ENCODE results near the gene CLK2.
"Not testable (repeated sequence)": the region's sequence is repeated elsewhere in the genome, so short reads cannot be mapped to it uniquely, and the experiment has no call there.

Gene CLK2

DNA sequence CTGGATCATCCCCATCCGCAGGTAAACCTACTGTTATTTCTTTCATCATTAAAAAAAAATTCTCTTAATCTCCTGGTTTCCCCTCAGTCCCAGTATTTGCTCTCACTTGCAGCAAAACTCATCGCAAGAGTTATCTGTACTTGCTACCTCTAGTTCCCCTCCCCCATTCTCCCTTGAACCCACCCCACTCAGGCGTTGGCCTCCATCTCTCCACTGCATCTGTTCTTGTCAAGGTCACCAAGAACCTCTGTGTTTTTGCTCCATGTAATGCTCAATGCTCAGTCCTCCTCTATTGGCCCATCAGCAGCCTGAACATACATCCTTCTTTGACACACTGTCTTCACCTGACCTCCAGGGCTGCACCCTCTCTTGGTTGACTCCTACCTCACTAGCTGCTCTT lies 23.4 kb upstream of the CLK2 start:
- DNase-seq (ENCODE audit: low spot score) = no peak

DNA sequence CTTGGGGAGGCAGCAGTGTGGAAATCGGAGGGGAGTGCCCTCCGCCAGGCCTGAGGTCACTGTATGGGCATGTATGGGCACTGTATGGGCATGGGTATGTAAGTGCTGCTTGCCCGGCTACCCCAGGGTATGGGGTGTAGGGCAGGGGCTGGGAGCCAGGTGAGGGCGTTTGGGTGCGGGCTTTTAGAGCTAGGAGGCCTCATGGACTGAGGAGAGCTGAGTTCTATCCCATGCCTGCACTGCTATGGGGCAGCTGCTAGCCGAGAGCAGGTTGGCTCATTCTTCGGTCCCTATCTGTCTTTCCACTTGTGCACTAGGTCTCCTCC lies 22.6 kb upstream of the CLK2 start:
- DNase-seq (ENCODE audit: low spot score) = no peak

DNA sequence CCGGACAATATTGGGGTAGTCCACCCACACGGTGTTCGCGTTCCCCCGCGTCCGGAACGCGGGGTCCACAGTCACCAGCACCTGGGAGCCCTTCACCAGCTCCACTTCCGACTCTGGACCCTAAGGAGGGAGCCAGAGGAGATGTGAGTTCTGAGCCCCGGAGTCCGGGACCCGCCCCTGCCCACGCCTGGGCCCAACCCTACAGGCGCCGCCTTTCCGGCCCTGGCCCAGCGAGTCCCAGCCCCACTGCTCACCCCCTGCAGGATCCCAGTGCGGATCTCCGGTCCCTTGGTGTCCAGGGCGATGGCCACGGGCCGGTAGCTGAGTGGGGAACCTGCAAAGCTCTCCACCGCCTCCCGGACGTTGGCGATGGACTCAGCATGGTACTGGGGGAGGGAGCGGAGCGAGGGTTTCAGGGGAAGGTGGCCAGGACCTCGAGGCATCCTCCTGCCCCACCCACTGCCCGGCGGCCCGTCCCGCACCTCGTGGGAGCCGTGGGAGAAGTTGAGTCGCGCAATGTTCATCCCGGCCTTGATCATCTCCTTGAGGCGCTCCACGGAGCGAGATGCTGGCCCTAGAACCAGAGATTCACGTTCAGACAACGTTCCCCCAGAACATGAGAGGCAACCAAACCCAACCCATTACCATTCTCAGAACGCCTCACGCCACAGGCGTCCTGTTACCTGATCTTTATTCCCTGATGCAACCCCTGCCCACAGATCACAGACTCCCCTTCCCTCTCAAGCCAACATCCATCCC lies 22.1 kb upstream of the CLK2 start:
- no peak for DNase-seq (ENCODE audit: low spot score)

DNA sequence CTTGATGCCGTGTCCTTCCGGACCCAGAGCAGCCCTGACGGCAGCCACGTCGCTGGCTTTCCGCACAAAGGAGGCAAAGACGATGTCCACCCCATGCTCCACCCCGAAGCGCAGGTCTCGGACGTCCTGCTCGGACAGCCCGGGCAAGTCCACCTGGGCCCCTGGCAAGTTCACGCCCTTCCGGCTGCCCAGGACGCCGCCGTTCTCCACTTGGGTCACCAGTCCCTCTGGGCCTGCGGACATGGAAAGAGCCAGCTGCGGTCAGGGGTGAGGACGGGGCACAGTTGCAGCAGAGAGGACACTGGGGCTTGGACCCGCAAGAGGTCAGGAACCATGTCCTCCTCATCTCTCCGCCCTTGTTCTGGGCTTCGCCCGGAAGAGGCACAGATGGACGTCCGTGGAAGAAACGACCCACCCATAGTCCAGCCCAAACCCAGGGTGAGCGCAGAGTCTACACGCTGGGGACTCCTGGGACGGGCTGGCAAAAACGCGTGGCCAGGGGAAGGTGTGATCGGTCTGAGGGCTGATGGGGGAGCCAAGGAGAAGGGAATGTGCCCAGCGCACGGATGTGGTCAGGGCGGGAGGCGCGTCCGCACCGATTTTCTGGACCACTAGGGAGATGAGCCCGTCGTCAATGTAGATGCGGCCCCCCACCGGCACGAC lies 21.3 kb upstream of the CLK2 start:
- no peak for DNase-seq (ENCODE audit: low spot score)

DNA sequence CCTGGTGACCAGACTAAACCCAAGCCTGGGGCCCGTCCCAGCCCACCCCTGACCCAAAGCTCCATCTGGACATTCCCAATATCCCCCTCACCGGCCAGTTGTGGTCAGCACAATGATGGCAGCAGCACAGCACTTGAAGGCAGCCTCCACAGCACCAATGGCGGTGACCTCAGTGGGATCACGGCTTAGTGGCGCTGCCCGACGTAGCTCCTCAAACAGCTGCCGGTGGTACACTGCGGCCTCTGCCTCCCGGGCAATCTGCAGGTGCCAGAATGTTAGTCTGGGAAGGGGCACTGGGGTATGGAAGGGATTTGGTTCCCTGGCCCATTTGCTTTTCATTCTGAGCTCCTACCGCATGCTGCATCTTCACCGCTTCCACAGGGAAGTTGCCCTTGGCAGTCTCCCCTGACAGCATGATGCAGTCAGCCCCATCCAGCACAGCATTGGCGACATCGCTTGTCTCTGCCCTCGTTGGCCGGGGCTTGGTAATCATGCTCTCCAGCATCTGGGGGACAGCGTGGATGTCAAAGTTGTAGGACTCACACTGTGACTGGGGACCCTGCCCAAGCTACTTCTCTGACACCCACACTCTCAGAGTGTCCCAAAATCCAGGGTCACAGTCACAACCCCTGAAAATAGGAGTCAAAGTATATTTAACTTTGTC lies 19.9 kb upstream of the CLK2 start:
- DNase-seq (ENCODE audit: low spot score) = no peak

DNA sequence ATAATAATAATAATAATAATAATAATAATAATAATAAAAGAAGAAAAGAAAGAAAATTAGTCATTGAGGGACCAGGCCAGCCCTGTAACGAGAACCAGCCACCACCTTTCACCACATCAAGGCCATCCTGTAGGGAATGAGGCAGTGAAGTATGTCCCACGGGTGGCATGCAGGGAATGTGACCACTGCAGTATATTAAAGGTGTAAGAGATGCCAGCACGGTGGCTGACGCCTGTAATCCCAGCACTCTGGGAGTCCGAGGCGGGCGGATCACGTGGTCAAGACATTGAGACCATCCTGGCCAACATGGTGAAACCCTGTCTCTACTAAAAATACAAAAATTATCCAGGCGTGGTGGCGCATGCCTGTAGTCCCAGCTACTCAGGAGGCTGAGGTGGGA lies 17.7 kb upstream of the CLK2 start:
- DNase-seq (ENCODE audit: low spot score) = not testable (repeated sequence)

DNA sequence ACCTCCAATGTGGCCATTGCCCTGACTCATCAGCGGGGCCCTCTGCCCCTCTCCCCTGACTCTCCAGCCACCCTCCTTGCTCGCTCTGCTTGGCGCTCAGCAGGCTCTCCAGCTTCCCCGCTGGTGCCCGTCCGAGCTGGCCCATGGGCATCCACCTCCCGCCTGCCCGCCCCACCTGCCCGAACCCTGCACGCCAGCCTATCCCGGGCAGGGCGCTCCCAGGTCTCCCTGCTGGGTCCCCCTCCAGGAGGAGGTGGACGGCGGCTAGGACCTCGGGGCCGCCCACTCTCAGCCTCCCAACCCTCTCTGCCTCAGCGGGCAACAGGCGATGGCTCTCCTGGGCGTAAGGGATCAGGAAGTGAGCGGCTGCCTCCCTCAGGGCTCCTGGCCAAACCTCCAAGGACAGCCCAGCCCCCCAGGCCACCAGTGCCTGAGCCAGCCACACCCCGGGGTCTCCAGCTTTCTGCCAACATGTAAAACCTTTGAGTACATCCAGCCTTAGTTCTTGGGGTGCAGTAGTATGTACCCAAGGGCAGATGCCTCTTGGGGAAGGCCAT lies 14.8 kb upstream of the CLK2 start:
- no peak for DNase-seq (ENCODE audit: low spot score)

DNA sequence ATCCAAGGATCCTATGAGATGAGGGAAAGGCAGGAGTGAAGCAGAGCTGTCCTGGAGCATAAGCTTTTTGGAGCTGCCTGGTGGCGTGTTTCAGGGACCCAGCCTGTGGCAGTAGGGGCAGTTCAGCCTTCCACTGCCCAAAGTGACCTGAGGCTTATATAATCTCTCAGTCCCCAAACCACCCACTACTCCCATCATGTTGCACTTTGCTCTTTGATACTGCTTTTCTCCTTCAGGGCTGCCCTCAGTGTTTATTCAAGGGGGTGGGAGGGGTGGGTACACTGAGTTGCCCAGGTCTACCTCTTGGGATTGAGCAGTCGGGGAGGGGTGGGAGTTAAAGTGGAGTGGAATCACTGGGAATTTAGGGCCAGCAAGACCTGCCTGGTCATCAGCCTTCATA lies 13.2 kb upstream of the CLK2 start:
- no peak for DNase-seq (ENCODE audit: low spot score)

DNA sequence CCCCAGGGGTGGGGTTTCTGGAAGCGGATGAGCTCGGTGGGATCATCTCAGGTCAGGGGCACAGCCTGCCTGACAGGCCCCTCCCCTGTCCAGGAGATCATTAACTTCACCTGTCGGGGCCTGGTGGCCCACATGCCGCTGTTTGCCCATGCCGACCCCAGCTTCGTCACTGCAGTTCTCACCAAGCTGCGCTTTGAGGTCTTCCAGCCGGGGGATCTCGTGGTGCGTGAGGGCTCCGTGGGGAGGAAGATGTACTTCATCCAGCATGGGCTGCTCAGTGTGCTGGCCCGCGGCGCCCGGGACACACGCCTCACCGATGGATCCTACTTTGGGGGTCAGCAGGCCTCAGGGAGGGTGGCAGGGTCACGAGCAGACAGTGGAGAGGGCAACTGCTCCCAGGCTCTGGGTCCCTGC lies 12.3 kb upstream of the CLK2 start:
- DNase-seq (ENCODE audit: low spot score) = no peak

DNA sequence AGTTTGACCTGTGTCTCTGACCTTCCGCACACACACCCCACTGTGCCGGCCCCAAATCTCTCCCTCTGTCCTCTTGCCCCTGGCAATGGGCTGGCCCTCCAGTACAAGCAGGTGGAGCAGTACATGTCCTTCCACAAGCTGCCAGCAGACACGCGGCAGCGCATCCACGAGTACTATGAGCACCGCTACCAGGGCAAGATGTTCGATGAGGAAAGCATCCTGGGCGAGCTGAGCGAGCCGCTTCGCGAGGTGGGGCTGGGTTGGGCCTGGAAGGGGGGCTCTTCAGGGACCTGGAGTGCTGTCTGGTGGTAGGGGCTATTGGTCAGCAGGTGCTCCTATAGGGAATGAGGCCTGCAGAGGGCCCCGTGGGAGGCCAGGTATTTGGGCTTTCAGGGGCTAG lies 11.8 kb upstream of the CLK2 start:
- DNase-seq (ENCODE audit: low spot score) = no peak

DNA sequence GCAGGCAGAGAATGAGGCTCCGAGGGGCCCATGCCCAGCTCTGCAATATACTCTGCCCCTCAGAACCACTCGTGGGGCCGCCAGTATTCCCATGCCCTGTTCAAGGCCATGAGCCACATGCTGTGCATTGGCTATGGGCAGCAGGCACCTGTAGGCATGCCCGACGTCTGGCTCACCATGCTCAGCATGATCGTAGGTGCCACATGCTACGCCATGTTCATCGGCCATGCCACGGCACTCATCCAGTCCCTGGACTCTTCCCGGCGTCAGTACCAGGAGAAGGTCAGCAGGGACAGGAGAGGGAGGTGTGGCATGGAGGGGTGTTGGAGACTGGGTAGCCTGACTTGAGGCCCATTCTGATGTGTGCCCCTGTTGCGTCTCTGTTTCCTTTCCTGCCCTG lies 11.2 kb upstream of the CLK2 start:
- DNase-seq (ENCODE audit: low spot score) = no peak

DNA sequence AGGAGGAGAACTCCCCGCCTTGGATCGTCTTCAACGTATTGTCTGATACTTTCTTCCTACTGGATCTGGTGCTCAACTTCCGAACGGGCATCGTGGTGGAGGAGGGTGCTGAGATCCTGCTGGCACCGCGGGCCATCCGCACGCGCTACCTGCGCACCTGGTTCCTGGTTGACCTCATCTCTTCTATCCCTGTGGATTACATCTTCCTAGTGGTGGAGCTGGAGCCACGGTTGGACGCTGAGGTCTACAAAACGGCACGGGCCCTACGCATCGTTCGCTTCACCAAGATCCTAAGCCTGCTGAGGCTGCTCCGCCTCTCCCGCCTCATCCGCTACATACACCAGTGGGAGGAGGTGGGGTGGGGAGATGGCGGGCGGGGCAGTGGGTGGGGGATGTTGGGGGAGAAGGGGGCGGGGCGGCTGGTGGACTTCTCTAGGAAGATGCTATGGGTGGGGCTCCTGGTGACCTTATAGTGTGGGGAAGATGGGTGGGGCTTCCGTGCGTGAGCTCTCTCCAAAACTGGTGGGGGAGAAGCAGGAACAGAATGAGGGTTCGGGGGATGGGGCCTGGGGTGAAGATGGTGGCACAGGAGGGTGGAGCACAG lies 9.3 kb upstream of the CLK2 start:
- no peak for DNase-seq (ENCODE audit: low spot score)

DNA sequence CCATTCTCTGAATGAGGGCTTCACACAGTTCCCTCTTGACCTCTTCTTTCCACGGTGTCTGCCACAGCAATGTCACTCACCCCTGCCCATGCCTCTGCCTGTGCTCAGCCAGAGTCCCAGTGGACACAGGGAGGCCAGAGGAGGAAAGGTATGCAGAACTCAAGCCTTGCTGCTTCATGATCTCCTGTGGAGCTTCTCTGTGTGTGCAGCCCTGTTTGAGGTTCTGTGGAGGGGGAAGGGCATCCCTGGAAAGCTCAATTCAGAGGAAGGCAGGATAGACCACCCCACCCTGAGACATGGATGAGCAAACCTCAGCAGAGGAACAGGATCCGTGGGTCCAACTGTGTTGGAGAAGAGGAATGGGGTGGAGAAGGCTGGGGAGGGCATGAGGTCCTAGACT lies 6.0 kb upstream of the CLK2 start:
- no peak for DNase-seq (ENCODE audit: low spot score)

DNA sequence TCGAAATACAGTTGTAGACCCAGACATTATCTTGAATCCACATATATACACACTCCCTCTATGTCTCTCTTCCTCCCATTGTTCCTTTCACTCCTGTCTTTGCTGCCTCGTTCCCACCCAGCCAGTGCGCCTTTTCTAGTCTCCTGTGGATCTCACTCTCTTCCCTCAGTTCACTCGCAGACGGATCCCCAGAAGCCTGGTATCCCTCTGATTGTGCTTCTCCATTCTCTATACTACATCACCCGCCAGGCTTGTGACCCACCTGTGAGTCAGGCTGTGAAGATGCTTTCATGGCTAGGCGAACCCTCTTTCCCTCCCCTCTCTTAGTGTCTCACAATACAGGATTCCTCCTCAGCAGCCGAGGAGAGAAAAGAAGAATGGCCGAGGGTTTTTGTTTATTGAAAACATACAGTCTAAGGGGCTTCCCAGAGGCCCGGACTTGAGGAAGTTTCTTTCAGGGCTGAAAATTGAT lies 5.4 kb upstream of the CLK2 start:
- DNase-seq (ENCODE audit: low spot score) = no peak

DNA sequence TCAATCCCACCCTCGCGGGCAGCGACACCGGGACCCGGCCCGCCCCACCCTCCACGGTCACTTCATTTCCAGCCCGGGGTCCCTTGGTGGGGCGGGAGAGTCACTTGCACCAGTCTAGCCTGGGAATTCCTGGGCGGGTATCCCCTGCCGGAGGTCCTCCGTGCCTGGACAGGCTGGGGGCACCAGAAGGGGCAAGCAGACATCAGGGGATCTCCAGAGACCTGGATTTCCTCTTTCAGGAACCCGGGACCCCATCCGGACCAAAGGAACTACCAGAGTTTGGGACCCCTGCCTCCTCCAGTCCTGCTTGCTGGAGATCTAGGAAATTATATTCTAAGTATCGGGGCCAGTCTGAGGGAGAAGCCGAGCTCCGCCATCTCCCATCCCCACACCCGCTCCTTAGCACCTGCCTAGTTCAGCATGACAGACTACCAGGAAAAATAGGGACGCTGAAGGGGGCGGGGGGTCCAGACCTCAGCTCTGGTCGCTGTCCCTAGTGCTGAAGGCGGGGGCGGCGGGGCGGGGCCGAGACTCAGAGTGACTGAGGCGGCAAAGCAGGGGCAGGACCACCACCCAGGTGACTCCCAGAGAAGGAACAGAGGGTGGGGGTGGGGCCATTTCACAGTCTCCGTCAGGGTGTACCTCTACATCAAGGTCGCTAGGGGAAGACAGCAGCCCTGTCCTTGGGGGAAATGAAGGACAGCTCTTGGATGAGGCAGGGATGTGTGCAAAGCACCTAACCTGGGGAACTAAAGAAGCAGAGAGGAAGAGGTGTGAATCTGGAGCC lies 4.8 kb upstream of the CLK2 start:
- peak; percentile 45 for DNase-seq (ENCODE audit: low spot score)

DNA sequence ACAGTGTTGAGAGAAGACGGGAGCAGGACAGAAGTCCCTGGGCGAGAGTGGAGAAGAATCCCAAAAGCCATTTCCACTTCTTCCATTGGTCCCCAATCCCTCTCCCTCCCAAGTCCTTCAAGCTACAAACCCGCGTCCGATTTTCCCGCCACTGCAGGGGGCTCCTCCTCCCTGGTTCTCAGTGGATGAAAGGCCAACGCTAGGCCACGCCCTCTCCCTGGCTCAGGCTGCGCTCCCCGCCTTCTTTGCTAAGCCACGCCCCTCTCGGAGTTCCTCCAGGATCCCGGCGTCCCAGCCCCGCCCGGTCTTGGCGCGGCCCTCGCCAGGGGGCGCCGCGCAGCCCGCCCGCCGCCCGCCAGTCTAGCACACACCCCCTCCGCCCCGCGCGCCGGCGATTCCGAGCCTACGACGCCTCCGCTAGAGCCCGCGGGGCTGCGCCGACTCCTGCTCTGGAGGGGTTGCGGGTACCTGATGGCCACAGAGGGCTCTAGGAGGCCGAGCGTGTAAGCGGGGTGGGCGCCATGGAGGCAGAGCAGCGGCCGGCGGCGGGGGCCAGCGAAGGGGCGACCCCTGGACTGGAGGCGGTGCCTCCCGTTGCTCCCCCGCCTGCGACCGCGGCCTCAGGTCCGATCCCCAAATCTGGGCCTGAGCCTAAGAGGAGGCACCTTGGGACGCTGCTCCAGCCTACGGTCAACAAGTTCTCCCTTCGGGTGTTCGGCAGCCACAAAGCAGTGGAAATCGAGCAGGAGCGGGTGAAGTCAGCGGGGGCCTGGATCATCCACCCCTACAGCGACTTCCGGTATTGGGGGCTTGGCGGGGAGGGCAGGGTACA lies 4.0 kb upstream of the CLK2 start, which contains the start of gene HCN3:
Gene HCN3, plus strand, starts transcription at position 394 of the 832 bp plus-strand sequence. Its CDS starts 128 bp downstream, at position 522.
- DNase-seq (ENCODE audit: low spot score) = peak; percentile 97

DNA sequence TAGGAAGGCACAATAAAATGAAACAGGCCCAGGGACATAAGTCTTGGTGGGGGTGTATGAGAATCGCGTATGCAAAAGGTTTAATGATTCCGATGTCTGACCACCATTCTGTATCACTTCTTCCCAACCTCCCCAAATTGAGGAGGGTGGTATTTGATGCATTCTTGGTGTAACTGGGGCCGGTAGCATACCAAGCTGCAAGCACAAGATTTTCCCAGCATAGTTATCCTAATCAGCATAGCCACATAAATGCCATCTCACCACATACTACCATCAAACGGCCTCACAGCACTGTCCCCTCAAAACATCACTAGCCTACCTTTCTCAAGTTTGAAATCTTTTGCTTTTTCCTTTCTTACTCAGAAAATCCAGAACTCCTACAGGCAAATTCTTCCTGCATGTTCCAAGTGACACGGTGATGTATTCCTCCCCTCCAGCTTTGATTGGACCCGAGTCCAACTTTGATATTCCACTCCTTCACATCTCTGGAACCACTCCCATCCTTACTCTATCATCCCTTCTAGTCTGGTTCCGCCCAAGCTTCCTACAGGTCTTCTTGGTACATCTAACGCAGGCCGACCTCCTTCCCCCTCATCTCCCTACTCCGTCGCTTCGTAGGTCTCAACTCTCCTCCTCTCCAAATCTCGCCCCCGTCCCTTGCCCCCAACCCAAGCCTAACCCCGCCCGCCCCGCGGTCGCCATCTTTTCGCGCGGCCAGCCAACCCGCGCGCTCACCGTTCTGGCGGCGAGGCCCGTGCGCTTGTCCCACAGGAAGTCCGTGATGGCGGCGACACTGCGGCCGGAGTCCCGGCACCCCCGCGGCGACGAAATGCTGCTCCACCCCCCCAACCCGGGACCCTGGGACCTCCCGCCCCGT lies 600 bp downstream of the CLK2 start:
- DNase-seq (ENCODE audit: low spot score) = peak; percentile 63

DNA sequence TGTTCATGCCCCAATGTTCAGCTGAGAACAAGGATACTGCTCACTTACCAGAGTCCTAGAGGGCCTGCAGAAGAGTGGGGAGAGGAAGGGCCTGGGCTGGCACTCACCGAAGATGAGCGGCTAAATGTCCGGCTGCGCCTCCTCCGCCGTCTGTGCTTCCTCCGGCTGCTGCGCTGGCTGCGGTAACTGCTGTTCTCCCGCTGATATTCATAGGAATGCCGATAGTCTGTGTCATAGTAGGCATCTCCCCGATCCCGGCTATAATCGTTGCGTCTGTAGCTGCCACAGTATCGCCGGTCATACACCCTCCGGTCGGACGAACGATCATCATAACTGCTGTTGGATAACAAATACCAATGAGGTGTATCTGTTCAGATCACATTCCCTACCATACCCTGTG lies 3.9 kb downstream of the CLK2 start:
- no peak for DNase-seq (ENCODE audit: low spot score)

DNA sequence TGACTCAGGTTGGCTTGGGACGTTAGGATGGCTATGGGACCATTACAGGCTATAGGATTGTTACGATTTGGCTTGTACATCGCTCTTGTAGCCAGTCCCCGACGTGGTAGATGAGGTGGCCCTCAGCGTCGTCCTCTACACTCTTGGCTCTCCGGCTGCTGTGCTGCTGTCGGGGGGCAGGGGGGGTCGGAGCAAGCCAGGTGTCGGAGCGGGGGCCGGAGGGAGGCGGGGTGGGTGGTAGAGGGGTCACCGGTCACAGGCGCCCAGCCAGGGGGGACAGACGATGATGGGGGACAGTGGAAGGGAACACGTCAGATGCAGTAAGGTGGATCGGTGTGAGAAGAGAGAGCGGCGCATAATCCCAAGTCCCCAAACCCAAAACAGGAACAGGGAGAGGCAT lies 4.7 kb downstream of the CLK2 start:
- no peak for DNase-seq (ENCODE audit: low spot score)

DNA sequence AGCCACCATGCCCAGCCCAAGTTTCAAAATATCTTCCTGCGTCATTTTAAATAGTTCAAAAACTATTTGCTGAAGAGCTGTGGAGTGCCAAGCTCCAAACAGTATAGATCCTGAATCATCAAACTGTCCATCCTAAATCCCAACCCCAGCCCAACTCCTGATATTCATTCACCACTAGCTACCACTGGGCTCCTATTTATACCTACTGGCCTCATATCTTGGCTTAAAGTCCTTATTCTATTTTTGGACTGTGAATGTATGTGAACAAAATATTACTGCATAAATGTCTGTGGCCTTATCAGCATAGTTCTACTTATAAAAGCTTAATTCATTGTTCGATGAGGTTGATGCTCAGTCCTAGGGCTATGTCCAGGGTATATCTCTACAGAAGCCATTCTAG lies 5.9 kb downstream of the CLK2 start:
- DNase-seq (ENCODE audit: low spot score) = no peak
